ENCODE measurements around the gene PIPOX. TPM values are rescaled to one million over a fixed set of nuclear protein-coding genes. Genes with fewer than 3 reads are reported as not detected.

PIPOX gene
- total RNA-seq, 1 donor from 2014 or later: 1.8 TPM

Other genes starting within 250 kb of the PIPOX start
- 27.5 and 28.1 TPM in 2 replicates for gene FAM222B, start 200.4 kb upstream of the PIPOX start, total RNA-seq
- gene ERAL1, start 188.1 kb upstream of the PIPOX start, total RNA-seq: 60.4 and 61.5 TPM in 2 replicates
- gene FLOT2, start 145.4 kb upstream of the PIPOX start, total RNA-seq: 92.2 and 98.8 TPM in 2 replicates
- 34.6 and 34.9 TPM in 2 replicates for gene DHRS13, start 140.1 kb upstream of the PIPOX start, total RNA-seq
- gene PHF12, start 91.6 kb upstream of the PIPOX start, total RNA-seq: 58.4 and 64.9 TPM in 2 replicates
- not detected in 2 replicates for gene SEZ6, start 37.1 kb upstream of the PIPOX start, total RNA-seq
- 38.2 and 40.5 TPM in 2 replicates for gene MYO18A, start 137.3 kb downstream of the PIPOX start, total RNA-seq
- gene CRYBA1, start 203.7 kb downstream of the PIPOX start, total RNA-seq: not detected in 2 replicates